Endothelial cell of umbilical vein (primary cell): ENCODE measurements around the gene AMBP.

Source experiments
- CTCF ChIP-seq, 2 donors: IDR thresholded peaks; 1 replicate in 1 of 2; 2 replicates in 1 of 2; pipeline ENCODE4 v1.5.1; 2011; ENCODE audit warnings: low read length in 2 of 2, mild to moderate bottlenecking in 2 of 2, moderate library complexity in 2 of 2, control low read depth in 1 of 2, inconsistent platforms in 1 of 2, low read depth in 1 of 2; ENCODE audit not compliant: insufficient read depth in 1 of 2; ENCODE audit errors: extremely low read depth in 1 of 2
- EZH2 ChIP-seq: IDR thresholded peaks from 2 replicates; pipeline ENCODE4 v1.6.1; 2012; ENCODE audit warnings: borderline replicate concordance, low read depth, mild to moderate bottlenecking, moderate library complexity, low read length, inconsistent platforms; ENCODE audit not compliant: severe bottlenecking
- GATA2 ChIP-seq: IDR thresholded peaks from 2 replicates; pipeline ENCODE4 v1.7.0; 2011; ENCODE audit warnings: low read depth, mild to moderate bottlenecking, moderate library complexity, mixed read lengths, low read length; ENCODE audit not compliant: insufficient read length, insufficient read depth
- JUN ChIP-seq: IDR thresholded peaks from 2 replicates; pipeline ENCODE4 v1.6.1; 2011; ENCODE audit warnings: borderline replicate concordance, low read depth; ENCODE audit not compliant: insufficient read length, insufficient read depth
- MAX ChIP-seq: IDR thresholded peaks from 2 replicates; pipeline ENCODE4 v1.6.1; 2011; ENCODE audit not compliant: insufficient read depth, insufficient read length
- MYC ChIP-seq: IDR thresholded peaks from one replicate; pipeline ENCODE4 v1.6.1; 2011; ENCODE audit warnings: mild to moderate bottlenecking, low read depth, low read length
- POLR2A ChIP-seq: IDR thresholded peaks from 2 replicates; pipeline ENCODE4 v1.6.1; 2012; ENCODE audit warnings: low read depth, mild to moderate bottlenecking, control low read depth, low read length
- POLR2AphosphoS5 ChIP-seq: IDR thresholded peaks from 2 replicates; pipeline ENCODE4 v1.6.1; 2012; ENCODE audit warnings: low read depth, mild to moderate bottlenecking, control low read depth, low read length, moderate library complexity; ENCODE audit not compliant: insufficient read depth

GRCh38 chr9:114034196-114034595 is 43.9 kb downstream of the AMBP start:
- TF ChIP-seq CTCF (IDR thresholded peaks at IDR 0.05; ENCODE audit: extremely low read depth in 1 of 2, insufficient read depth in 1 of 2, low read depth in 1 of 2, low read length in 2 of 2) (no peak), MAX (no peak), POLR2A (no peak), MYC (no peak), POLR2AphosphoS5 (no peak), EZH2 (no peak), GATA2 (no peak), JUN (no peak)
